SKM-1 (cell line): Measurements from ENCODE around the gene LUZP1.
A peak's percentile ranks its signal among the peaks of the same experiment; 100 is the strongest.

ENCODE experiments used
- DNase-seq: peaks from one replicate; lab custom pipeline; 2025; ENCODE audit not compliant: unreplicated experiment; lab: John Stamatoyannopoulos, UW

Gene LUZP1

GRCh38 chr1:23118957-23119792, 49.5 kb downstream of the LUZP1 start:
- DNase-seq, result no peak

DNA sequence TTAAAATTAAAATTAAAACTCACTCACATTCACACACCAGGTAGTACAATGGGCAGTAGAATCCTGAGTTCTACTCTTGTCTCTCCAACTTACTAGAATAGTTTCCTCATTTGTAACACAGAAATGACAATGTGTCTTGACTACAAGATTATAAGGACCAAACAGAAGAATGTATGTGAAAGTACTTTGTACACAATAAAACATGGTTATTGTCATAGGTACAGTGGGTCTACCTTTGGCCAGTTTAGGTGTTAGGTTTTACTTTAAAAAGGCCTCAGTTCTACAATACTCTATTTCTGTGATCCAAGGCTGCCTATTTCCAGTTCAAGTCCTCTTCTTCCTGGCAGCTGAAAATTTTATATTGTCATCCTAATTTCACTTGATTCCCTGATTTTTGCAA, 50.2 kb downstream of the LUZP1 start:
- DNase-seq, result no peak

DNA sequence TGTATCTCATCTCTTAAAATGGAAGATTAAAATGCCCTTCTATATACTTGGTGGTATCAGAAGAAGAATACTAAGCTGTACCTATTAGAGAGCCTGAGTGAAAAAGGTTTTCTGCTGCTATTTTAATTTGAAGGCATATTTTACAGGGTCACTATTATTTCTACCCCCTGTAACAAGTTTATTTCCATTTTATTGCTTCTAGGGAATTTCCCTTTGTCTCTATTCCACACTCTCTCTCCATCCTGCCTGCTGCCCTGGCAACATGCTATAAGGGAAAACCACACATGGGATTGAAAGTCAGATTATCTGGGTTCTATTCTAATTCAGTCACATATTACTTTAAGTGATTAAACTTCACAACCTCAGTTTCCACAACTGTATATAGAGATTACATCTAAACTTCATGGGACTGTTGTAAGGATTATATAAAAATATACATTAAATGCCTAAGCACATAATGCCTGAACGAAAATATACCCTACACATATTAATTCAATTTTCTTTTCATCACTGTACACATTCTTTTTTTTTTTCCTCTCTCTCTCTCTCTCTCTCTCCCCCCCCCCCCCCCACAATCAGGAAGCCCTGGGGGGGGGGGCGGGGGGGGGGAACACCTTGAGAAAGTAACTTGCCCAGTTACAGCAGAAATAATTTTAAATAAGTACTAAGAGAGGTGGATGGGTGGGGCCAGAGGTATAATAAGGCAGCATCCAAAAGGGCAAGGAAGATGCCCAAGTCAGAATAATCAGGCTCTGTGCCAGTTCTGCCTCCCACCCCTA, 51.5 kb downstream of the LUZP1 start:
- no peak for DNase-seq

- DNase-seq, result no peak
Observed at GRCh38 chr1:23116216-23116836, 52.3 kb downstream of the LUZP1 start.

GRCh38 chr1:23114424-23115079, 54.1 kb downstream of the LUZP1 start:
- DNase-seq, result no peak

- no peak for DNase-seq
Observed at GRCh38 chr1:23111600-23112535, 56.8 kb downstream of the LUZP1 start.

GRCh38 chr1:23110391-23110790, 58.3 kb downstream of the LUZP1 start:
- no peak for DNase-seq

GRCh38 chr1:23108918-23109533, 59.6 kb downstream of the LUZP1 start:
- no peak for DNase-seq

DNA sequence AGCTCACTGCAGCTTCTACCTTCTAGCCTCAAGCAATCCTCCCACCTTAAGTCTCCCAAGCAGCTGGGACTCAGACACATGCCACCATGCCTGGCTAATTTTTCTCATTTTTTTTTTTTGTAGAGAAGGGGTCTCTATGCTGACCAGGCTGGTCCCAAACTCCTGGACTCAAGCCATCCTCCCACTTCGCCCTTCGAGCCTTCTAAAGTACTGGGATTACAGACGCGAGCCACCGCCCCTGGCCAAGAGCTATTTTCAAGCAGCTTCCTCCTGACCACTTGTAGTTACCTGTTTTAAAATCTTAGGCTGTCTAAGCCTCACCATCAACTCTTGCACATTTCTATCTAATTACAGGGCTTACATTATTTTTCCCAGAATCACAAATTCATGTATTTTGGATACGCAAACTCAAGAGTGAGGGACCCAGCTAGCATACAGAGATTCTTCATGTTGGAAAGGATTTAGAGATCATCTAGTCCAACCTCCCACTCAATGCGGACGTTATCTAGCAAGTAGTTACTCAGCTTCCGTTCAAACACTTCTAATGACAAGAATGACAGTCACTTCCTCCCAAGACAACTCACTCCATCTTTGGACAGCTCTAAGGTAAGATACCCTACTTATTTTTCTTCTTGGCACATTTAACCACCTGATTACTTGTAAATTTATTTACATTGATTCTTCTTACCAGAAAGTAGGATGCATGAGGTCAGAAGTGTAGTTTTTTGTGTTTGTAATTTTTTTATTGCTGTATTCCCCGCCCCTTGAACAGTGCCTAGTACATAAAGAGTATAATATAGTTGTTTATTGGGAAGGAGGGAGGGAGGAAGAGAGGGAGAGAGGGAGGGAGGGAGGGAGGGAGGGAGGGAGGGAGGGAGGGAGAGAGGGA, 65.4 kb downstream of the LUZP1 start:
- DNase-seq, result peak; percentile 25

- no peak for DNase-seq
Observed at GRCh38 chr1:23102289-23102688, 66.4 kb downstream of the LUZP1 start.

DNA sequence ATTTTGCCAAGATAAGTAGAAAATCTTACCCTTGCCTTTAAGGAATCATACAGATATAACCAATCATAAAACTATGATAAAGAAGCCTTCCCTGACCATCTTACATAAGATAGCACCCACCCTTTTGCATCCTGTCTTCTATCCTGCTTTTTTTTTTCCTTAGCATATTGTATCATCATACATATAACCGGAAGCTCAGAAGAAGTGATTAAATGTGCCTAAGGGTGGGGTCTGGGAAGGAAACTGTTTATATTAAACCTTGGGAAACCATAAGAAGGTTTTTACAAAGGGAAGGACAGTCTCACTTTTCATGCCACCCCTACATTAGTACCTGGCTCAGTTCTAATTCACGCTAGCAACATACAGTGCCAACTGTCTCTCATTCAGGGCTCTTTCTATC, 66.8 kb downstream of the LUZP1 start:
- no peak for DNase-seq

DNA sequence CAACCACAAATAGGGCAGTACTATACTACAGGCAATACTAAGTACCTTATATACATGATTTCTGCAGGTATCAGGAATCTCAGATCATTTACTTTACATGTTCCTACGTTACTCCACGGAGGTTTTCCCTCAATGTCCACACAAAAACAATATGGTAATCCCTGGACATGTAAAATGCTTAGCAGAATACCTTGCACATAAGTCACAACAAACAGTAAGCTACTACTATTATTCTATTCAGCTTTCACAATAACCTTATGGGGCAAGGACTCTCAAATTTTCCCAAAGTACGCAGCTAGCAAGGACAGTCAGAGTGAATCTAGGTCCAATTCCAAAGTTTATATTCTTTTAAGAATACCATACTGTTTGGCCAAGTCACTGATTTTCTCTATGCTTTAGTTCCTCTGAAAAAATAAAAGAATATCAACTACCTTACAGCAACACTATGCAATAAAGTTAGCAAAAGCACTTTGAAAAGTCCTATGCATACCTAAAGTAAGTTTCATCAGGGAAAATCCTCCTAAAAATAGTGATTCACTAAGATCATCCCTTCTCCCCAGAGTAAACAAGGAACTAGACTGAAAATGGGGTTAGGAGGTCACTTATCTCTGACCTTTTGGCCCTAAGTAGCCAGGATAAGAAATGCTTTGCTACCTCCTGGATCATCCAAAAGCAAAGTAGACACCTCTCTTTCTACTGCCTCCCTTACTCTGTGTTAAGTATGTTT, 67.4 kb downstream of the LUZP1 start:
- no peak for DNase-seq

DNA sequence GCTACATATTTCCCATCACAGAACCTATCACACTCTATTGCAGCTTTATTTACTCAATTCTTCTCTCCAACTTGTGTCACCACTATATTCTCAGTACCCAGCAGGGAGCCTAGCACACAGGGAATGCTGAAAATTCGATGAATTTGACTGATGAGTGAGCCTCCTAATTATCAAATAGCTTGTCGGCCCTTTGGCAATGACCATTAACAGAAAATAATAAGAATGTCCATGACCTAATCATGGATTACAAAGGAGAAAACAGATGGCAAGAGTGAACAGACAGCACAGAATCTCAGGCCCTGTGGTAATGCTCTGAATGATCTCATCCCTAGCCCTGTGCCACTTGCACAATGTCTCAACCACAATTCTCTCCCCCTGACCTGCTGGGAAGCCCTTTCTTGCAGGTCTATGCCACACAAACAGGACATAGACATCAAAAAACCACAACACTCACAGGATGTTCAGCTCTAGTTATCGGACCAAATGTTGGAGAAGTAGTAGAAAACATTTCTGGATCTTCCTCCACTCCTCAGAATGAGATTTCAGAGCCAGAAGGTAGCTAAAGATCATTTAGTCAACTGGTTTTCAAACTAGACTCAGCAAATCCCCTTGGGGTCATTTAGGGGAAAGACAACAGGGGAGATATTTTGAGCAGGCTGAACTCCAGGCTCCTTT, 68.4 kb downstream of the LUZP1 start:
- peak; percentile 85 for DNase-seq

- no peak for DNase-seq
Observed at GRCh38 chr1:23099171-23099536, 69.5 kb downstream of the LUZP1 start.

DNA sequence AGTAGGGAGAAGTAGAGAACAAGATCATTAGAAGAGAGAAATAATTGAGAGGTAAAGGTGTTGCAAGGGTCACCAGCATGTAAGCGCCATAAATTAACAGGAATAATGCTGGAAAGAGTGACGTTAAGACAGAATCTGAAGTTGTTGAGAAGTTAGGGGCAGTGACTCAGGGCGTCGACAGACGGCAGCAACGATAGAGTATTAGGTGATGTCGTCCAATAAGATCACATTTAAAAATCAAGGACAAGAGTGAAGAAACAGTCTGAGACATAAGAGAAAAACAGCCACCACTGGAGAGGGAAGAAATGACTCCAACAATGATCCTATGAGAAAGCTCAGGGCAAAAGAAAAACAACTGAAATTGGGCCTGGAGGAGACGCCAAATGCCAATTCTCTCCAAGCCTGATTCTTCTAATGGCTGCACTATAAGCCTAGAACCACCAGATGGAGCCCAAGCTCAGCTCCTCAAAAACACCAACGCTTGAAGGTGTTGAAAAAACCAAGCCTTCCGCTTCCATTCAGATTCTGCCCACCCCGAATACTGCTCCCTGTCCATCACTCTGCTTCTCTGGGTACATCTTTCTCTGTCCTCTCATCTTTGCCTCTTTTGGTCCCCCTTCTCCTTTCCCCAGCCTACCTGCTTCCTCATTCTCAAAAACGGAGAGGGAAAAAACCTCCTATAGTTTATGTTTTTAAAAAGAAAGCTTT, 70.0 kb downstream of the LUZP1 start:
- DNase-seq, result peak; percentile 54

DNA sequence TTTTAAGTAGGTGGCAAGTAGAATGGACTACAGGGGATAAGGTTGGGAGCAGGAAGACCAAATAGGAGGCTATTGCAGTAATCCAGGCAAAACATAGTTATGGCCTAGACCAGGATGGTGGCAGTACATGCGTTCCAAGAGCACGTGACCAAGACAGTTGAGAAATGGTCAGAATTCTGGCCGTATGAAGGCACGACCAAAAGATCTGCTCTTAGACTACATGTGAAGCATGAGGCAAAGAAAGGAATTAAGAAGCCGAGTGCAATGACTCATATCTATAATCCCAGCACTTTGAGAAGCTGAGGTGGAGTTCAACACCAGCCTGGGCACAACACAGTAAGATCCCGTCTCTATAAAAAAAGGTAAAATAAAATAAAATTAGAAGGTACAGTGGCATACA, 71.3 kb downstream of the LUZP1 start:
- DNase-seq, result no peak

DNA sequence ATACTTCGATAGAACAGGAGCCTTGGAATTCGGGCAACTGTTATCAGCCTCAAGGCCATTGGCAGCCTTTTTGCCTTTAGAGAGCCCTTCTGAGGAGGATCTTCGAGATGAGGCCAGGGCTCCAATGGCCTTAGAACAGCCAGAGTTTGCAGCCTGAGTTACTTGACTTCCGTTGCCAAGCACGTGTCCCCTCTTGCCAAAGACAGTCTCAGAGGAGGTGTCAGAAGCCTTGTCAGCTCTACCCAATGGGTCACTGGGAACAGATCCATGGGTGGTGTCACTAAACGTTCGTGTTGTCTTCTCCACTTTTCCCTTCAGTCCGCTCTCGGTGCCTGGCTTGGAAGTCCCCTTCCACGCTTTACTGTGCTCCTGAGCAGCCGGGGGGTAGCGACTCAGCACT, 76.2 kb downstream of the LUZP1 start:
- DNase-seq, result no peak
